HG02840 (cell line): ENCODE results near the gene FOXP4.

Experiments
- ATAC-seq: cut with Tn5 transposase; IDR thresholded peaks from one replicate; pipeline ENCODE4 v1.9.1; 2021; ENCODE audit warnings: mild to moderate bottlenecking, moderate library complexity, moderate number of reproducible peaks; ENCODE audit not compliant: unreplicated experiment, low FRiP score

FOXP4 gene

DNA sequence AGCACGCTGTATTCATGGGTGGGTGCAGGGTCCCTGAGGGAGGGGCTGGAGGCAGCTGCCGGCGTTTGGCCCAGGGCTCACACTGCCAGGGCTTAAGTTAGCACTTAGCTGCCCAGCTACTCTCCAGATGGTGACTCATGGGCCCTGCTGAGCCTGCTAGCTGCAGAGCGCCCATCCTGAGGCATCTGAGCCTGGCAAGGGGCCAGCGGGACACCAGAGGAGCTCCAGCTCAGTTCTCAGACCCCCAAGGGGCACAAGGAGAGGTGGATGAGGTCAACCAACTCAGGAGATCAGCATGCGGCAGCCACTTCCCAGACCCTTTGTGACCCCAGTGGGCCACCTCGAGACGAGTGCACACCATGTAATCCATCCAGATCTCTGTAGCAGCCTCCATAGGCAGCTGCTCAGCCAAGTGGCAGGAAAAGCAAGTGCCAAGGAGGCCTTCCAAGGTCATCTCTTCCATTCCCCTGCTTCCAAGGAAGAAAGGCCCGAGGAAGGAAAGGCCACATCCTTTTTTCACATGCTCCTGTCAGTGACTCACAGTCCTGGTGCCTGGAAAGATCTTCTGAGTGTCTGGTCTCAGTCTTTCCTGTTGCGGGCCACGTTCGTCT lies 35.3 kb downstream of the FOXP4 start:
- ATAC-seq: no peak

DNA sequence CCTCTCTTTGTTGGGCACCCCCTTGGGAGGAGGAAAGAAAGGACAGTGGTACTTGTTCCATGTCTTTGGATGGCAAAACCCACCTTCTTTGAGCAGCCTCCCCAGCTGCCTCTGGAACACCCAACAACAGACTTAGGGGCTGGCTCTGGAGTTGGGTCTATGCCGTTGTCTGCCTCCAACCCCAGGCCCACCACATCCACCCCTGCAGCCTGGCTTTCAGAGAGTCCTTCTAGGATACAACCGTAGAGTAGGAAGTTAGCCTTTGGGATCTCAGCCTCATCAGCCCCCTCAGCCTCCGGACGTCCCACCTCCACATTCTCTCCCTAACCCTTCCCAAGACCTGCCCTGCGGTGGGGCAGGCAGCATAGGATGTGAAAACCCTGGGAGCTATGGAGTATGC lies 36.4 kb downstream of the FOXP4 start:
- no peak for ATAC-seq

DNA sequence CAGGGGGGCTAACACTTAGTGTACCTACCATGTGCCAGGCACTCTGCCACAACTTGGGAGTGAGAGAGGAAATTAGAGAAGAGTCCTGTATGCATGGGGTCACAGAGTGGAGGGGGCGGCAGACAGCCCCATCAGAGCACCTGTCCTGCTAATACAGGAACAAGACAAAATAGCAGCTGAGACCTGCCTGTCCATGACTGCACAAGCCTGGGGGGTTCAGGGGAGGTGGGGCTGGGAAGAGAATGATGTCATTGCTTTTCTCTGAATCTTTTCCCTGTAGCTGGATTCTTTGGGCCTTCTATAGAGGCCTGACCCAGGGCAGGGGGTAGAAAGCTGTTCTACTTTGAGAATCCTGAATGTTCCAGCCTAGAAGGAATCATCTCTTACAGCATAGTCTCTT lies 37.4 kb downstream of the FOXP4 start:
- ATAC-seq: no peak

DNA sequence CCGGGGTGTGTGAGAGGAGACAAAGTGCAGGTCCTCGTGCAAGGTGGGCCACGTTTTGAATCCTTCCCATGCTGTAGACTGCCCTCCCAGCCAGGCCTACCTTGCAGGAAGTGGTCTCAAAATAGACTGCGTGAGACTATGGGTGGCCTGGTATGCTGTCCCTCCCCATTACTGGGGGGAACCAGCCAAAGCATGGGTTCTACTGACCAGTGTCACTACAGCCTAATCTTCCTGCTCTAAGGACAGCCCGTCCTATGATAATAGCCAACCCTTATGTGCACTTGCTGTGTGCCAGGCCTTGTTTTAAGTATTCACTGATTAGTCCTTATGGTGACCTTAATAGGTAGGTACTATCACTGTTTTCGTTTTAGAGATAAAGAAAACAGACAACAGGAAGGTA lies 38.0 kb downstream of the FOXP4 start:
- ATAC-seq: no peak

DNA sequence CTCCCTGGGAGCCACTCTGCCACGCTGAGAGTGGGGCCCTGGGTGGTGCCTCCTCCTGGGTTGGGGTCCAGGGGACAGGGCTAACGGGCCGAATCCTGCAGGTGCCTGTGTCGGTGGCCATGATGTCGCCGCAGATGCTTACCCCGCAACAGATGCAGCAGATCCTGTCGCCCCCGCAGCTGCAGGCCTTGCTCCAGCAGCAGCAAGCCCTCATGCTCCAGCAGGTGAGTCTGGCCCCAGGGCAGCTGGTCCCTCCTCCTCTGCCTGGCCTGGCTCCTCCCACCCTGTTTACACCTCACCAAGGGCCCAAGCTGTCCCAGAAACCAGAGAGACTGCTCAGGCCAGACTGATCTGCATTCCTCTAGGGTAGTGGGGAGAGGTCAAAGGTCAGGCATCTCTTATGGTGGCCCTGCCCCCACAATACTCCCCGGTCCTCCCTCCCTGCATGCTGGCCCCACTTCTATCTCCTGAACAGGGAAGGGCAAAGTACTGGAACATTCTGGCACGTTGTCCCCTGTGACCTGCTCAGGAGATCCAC lies 38.6 kb downstream of the FOXP4 start:
- no peak for ATAC-seq

GRCh38 chr6:41585605-41586004 lies 39.4 kb downstream of the FOXP4 start:
- no peak for ATAC-seq

DNA sequence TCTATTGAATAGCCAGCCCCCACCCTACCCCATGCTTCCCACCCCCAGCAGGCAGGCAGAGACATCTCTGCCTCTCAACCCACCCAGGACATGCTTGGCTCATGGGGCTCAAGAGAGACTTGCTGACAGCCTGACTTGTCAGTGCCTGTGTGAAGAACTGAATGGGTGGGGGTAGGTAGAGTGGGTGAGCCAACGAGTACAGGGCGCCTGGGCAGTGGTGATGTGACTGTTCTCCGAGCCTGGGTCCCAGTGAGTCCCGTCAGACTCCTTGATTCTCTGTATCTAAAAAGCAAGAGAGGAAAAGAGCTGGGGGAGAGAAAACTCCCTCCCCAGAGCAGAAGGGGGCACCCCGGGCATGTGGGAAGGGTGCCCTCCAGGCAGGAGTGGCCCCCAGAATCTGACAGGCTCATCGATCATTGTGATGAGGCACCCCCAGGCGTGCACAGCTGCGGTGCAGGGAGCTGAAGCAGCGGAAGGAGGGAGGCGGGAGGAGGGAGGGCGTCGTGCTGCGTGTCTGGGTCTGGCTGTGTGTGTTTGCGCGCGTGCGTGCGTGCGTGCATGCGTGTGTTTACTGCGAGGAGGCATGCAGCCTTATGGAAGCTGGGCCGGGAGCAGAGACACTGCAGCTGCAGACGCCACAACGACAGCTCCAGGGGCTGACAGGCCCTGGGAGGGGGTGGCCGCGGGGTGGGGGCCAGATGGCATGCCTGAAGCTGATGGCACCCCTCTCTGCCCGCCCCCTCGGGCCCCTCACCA lies 40.2 kb downstream of the FOXP4 start:
- no peak for ATAC-seq

GRCh38 chr6:41587131-41587879 lies 41.1 kb downstream of the FOXP4 start:
- ATAC-seq: no peak

GRCh38 chr6:41588111-41588510 lies 41.9 kb downstream of the FOXP4 start:
- ATAC-seq: no peak

- ATAC-seq: no peak
These were observed 43.0 kb downstream of the FOXP4 start for GRCh38 chr6:41589223-41589622.

DNA sequence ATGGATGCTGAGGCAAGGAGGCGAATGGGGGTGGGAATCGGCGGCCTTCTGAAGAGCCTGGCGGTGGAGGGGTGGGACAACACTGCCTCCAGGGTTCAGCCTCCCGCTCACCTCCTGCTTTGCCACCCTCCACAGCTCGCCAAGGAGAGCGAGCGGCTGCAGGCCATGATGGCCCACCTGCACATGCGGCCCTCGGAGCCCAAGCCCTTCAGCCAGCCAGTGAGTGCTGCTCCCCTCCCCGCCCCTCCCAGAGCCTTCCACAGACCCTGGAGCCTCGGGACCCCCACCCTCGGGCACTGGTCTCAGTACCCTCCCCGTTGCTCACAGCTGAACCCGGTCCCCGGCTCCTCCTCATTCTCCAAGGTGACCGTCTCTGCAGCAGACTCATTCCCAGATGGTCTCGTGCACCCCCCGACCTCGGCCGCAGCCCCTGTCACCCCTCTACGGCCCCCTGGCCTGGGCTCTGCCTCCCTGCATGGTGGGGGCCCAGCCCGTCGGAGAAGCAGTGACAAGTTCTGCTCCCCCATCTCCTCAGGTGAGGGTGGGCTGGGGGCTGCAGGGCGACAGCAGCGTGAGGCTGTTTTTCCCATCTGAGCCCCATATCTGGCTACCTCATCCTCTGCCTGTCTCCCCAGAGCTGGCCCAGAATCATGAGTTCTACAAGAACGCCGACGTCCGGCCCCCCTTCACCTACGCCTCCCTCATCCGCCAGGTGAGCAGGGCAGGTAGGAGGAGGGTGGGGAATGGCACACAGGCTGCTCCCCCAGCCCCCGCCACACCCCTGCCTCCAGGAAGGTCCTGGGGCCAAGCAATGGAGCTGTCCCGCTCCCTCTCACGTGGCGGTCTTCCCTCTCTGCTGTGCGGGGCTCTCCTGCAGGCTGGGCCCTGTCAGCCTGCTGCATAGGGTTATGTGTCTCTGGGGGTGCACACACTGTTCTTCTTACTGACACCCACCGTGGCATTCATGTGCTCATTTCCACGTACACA lies 43.7 kb downstream of the FOXP4 start:
- no peak for ATAC-seq

DNA sequence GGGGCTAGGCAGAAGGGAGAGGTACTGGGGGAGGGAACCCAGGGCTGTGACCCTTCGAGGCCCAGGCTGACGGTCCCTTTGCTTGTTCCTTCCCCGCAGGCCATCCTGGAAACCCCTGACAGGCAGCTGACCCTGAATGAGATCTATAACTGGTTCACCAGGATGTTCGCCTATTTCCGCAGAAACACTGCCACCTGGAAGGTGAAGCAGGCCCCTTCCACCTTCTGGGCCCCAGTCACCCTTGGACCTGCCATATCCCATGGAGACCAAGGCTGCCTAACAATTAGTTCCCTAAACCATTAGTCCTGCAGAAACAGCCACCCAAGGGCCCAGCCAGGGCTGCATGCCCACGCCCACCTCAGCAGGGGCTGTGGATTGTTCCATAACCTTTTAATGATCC lies 44.9 kb downstream of the FOXP4 start:
- no peak for ATAC-seq

GRCh38 chr6:41591859-41592502 lies 45.8 kb downstream of the FOXP4 start:
- no peak for ATAC-seq

DNA sequence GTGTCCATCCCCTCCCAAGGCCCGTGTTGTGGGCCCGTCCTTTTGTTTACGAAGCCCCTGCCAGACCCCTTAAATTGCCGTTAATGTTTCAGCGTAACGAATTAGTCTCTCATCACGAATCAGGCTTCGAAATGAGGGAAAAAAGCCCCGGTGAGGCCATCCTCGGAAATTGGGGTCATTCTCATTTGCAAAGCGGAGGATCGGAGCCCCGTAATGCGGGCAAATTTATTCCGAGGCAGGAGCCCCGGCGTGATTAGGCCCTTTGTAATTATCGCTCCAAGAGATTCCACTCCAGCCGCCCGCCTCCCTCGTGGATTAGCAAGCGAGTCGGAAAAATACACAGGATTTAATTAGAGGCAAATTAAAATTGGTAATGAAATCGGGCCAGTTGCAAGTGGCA lies 47.2 kb downstream of the FOXP4 start:
- no peak for ATAC-seq

DNA sequence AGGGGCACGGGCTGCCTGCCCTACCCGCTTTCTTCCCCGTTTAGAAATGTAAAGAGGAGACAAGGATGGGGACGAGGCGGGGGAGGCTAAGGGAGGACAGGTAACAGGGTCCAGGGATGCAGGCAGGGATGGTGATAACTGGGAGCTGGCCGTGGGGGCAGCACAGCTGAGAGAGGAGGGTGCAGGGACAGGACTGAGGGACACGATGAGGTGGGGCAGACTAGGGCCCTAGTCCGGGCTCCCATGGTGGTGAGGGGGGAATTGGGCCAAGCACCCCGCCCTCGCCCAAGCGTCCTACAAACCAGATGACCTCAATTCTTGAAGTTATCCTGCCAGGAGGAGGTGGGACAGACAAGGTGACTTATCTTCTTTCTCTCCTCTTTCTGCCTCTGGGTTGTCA lies 47.7 kb downstream of the FOXP4 start:
- no peak for ATAC-seq

GRCh38 chr6:41594326-41594725 lies 48.1 kb downstream of the FOXP4 start:
- ATAC-seq: no peak

DNA sequence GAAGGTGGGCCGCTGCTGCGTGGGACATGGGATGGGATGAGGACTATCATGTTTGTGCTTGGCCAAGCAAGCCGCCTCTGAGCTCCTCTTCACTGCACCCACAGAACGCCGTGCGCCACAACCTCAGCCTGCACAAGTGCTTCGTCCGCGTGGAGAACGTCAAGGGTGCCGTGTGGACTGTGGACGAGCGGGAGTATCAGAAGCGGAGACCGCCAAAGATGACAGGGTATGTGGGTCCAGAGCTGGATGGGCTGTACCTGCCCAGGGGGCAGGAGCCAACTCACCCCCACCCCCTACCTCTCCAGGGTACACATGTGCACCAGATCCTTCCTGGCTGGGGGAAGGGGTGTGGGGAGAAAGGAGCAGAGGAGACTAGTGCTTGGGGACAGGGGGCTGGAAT lies 48.6 kb downstream of the FOXP4 start:
- ATAC-seq: no peak

DNA sequence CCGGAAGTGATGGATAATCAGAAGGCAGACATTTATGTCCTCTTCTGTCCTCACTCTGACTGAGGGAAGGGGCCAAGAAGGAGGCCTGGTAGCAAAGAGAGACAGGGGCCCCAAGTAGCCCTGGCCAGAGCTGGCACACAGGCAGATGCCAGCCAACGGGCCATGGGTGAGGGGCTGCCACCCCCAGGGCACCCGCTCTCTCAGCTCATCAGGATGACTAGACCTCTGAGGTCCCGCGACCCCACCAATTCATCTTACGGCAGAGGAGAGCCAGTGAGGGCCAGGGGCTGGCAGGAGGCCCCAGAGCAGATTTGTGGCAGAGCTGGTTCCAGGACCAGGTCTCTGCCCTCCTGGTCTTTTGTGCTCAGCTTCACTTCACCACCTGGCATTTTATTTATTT lies 49.0 kb downstream of the FOXP4 start:
- ATAC-seq: no peak

GRCh38 chr6:41596096-41596685 lies 50.0 kb downstream of the FOXP4 start:
- no peak for ATAC-seq
